GM21367 (cell line): ENCODE data around the gene SYNPO2L.
"Not testable (repeated sequence)": the region's sequence is repeated elsewhere in the genome, so short reads cannot be mapped to it uniquely, and the experiment has no call there.

ENCODE experiments used
- ATAC-seq: cut with Tn5 transposase; IDR thresholded peaks from one replicate; pipeline ENCODE4 v1.9.1; 2021; ENCODE audit not compliant: unreplicated experiment

SYNPO2L gene

GRCh38 chr10:73655990-73656298 is at the start of gene SYNPO2L:
SYNPO2L (minus strand) TSS chr10:73656029; CDS start chr10:73655922, 107 bp downstream.
- no peak for ATAC-seq

- ATAC-seq, result not testable (repeated sequence)
Measured at GRCh38 chr10:73703924-73704323, 48.1 kb upstream of the SYNPO2L start.

GRCh38 chr10:73698819-73699218 is 43.0 kb upstream of the SYNPO2L start:
- ATAC-seq, result not testable (repeated sequence)

GRCh38 chr10:73697675-73698159 is 41.9 kb upstream of the SYNPO2L start, which contains the start of gene AGAP5:
AGAP5 (minus strand) TSS chr10:73698109; CDS start chr10:73697755, 354 bp downstream.
- not testable (repeated sequence) for ATAC-seq

GRCh38 chr10:73695302-73695701 is 39.5 kb upstream of the SYNPO2L start:
- not testable (repeated sequence) for ATAC-seq

- not testable (repeated sequence) for ATAC-seq
Measured at GRCh38 chr10:73690755-73691154, 34.9 kb upstream of the SYNPO2L start.

GRCh38 chr10:73689596-73689995 is 33.8 kb upstream of the SYNPO2L start:
- ATAC-seq, result not testable (repeated sequence)

GRCh38 chr10:73687641-73688040 is 31.8 kb upstream of the SYNPO2L start:
- not testable (repeated sequence) for ATAC-seq

GRCh38 chr10:73674546-73674945 is 18.7 kb upstream of the SYNPO2L start:
- not testable (repeated sequence) for ATAC-seq

GRCh38 chr10:73668378-73668777 is 12.5 kb upstream of the SYNPO2L start:
- ATAC-seq, result not testable (repeated sequence)

- not testable (repeated sequence) for ATAC-seq
Measured at GRCh38 chr10:73666153-73666809, 10.5 kb upstream of the SYNPO2L start.

GRCh38 chr10:73665581-73665980 is 9.8 kb upstream of the SYNPO2L start:
- ATAC-seq, result not testable (repeated sequence)

- not testable (repeated sequence) for ATAC-seq
Measured at GRCh38 chr10:73664156-73665040, 8.6 kb upstream of the SYNPO2L start.

- not testable (repeated sequence) for ATAC-seq
Measured at GRCh38 chr10:73663621-73664020, 7.8 kb upstream of the SYNPO2L start.

- ATAC-seq, result not testable (repeated sequence)
Measured at GRCh38 chr10:73662705-73663104, 6.9 kb upstream of the SYNPO2L start.

- no peak for ATAC-seq
Measured at GRCh38 chr10:73655257-73655989, 406 bp downstream of the SYNPO2L start.

GRCh38 chr10:73653701-73654100 is 2.1 kb downstream of the SYNPO2L start:
- no peak for ATAC-seq

GRCh38 chr10:73653195-73653594 is 2.6 kb downstream of the SYNPO2L start:
- ATAC-seq, result no peak

- peak; percentile 48 for ATAC-seq
Measured at GRCh38 chr10:73650537-73651331, 5.1 kb downstream of the SYNPO2L start.

GRCh38 chr10:73649876-73650536 is 5.8 kb downstream of the SYNPO2L start:
- no peak for ATAC-seq
